Raji (cell line): Measurements from ENCODE around the gene SRI.

Source experiments
- POLR2A ChIP-seq: IDR thresholded peaks from 2 replicates; pipeline ENCODE4 v1.6.1; 2011; ENCODE audit warnings: low read depth, low read length, control low read depth; ENCODE audit not compliant: insufficient read depth

Gene SRI

DNA sequence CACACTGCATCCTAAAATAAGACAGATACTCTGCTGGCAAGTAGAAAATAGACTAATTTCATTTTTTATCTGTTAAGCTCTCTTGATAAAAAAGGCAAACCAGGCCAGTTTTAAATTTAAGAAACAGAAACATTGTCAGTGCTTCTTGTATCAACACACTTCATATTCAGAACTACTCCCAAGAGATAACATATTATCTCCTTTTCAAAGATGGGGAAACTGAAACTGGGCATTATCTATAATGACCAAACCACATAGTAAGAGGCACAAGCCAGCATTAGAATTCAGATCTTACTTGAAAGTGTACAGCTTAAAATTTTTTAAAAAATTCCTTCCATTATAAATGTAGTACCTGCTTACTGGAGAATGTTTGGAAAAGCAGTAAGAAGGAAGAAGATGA lies 14.7 kb downstream of the SRI start:
- TF ChIP-seq POLR2A: no peak

DNA sequence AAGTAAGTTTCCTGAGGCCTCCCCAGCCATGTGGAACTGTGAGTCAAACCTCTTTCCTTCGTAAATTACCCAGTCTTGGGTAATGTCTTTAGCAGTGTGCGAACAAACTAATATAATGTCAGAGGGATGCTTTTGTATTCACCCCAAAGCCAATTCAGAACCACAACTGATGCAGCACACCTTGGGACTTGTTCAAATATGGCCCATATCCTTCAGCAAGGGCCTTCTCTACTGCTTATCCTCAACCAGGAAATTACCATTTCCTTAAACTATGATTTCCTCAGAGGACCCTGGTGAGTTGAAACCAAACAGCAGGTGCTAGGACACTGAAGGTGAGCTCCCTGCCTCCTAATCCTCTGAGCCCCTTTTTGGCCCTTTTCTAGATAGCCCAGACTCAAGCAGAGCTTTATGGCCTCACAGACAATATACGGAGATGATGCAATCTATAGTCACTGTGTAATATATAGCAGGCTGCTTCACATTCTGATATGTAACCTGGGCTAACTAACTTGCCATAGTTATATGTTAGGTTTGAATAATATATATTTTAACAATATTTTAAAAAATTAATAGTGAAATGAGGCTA lies 15.2 kb downstream of the SRI start:
- TF ChIP-seq POLR2A: no peak

DNA sequence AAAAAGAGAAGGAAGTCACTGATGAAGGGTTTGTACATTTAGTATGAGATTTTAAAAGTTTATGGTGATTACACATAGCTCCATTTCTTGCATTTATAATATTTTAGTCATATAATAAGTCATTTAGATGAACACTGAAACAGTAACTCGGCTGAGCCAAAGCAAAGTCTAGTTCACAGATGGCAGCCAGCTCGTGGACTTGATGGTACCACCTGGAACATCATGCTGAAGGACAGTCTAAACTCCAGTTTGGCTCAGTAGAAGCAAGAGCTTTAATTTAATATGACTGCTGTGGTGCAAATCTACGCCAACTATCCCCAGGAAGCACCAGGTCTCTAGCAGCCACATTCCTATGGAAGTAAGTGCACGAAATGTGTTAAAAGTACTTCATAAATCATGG lies 16.4 kb downstream of the SRI start:
- no peak for TF ChIP-seq POLR2A

DNA sequence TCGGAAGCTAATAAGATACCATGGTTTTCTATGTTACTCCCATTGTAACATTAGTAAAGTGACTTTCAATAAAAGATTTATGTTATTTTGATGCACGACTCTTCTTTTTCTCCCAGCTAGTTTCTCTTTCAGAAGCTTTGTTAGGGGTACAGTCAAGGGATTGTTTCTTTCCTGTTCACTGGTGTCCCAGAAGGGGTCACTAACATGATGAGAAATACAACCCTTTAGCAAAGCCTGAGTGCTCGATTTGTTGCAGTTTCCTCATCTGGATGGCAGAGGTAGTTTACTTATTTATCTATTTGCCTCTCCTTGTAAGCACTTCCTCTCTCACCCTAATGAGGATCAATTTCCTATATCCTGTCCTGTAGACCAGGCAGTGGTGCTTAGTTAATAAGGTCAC lies 17.0 kb downstream of the SRI start:
- TF ChIP-seq POLR2A: no peak

DNA sequence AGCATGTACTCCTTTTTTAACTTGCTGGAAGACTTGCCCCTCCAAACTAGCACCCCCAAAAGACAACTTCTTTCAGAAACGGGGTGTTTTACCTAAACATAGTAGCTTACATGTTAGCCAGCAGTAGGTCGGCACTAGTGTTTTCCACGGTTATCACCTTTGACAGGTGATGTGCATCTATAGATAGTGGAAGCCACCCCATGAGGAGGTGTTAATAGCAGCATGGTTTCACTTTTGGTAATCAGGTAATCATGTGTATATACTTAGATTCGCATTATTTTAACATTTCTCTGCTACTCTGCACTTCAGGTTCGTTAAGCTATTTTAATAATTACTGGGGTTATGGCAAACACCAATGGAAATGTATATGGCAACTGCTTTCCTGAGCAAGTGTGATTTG lies 17.6 kb downstream of the SRI start:
- no peak for TF ChIP-seq POLR2A

DNA sequence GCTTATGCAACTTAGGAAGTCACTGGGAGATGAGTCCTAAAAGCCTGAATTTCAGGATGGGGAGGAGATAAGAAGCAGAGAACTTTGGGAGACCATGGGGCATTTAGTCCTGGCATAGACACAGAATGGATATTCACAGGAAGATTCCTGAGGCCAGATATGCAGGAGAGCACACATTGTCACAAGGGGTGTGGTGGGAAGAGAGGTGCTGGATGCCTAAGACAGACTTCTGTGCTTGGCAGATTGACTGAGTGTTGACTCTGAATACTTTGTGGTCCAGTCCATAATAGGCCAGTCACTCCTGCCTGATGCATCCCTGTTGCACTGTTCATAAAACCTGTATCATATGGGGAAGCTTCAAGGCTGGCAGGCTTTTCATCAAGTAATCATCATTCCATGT lies 18.5 kb downstream of the SRI start:
- no peak for TF ChIP-seq POLR2A

DNA sequence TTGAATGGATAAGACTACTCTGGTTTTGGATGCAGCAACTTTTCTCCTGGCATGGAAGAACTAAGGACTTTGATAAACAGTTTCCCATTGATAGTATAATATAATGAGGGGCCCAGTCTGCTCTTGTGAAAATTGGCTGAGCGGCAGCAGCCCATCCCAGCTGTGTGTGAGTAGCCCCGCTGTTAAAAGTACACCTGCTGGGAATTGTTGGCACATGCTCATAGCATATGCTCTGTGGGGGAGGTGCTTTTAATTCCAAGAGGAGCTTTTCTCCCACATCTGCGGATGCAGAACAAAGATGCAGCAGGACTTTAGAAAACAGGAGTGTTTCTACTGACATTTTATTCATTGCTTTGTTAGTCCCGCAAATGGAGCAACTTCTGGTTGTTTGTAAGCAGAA lies 19.0 kb downstream of the SRI start:
- no peak for TF ChIP-seq POLR2A

DNA sequence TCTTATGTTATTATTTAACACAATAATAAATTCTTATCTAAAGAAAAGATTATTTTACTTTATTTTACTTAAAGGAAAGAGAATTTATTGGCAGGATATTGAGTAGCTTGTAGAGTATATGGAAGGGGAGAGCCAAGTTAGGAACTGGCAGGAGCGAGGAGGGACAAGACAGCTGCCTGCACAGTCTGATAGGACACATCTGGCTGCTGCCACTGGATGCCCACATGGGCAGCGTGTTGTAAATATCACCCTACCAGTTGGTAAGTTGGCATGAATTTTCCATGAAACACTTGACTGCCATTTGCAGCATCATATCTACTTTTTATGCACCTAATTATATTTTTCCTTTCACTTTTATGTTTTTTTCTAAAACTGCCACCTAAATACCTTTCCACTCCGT lies 19.6 kb downstream of the SRI start:
- TF ChIP-seq POLR2A: no peak

DNA sequence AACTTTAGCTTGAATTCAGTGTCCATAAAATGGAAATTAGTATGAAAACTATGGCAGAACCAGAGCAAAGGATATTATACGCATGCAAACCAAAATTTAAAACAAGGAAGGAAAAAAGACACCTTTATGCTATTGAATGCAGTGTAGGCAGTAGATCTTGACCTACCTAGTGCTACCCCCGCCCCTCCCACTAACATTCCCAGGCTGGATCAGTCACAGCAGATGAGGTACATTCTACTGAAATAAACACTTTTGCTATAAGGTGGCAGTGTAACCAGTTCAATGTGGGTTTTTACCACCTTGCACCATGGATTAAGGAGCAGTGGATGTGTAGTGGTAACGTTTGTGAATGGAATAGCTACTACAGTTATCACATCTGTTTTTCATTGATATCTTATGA lies 27.9 kb downstream of the SRI start:
- no peak for TF ChIP-seq POLR2A

DNA sequence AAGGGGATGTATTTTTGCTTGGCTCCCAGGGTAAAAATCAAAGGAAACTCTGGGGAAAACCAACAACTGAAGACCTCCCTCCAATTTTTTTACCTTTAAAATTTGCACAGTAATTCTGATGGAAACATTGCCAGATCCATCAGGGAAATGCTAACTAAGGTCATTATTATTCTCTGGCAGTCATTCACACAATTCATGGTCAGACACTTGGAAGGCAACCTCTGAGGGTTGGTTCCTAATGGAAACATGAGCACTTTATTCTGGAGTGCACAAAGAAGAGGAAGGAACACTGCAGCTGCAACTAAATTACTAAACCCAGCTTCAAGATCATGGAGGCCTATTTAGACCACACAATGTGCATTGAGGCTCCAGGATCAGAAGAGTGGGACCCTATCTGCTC lies 34.2 kb downstream of the SRI start:
- TF ChIP-seq POLR2A: no peak

DNA sequence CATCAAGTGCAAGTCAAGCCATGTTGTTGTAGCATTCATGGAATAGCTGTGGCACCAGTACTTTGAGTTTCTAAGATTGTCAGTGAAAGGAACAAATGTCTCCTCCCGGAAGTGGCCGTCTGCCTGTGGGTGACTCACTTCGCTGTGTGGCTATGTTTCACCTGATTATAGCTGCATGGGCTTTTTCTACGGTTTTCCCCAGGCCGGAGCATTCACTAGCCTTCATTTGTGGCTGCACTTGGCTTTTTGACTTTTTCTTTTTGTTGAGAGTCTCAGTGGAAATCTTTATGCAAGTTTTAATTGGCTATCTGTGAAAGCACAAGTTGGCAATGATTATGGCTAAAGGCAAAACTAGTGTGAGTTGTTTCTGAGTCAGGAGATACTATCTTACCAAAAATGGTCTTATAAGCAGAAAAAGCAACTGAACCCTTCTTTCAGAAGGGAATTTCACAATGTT lies 35.0 kb downstream of the SRI start:
- TF ChIP-seq POLR2A: no peak

DNA sequence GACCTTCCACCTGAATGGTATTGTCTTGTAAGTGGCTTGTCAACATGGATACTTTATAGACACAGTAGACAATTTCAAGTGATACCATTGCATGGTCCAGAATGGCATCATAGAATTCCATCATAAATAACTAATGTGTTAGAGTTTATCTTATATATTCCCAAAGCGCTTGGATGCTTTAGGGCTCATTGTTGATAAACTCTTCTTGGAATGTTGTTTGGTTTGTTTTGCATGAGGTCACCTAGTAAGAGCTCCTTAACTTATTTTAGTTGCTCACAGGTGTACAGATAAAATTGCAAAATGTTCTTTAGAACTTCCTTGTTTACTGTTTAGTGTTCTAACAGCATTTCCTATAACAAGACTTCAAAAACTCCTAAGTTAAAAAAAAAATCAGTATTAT lies 36.8 kb downstream of the SRI start:
- TF ChIP-seq POLR2A: no peak

DNA sequence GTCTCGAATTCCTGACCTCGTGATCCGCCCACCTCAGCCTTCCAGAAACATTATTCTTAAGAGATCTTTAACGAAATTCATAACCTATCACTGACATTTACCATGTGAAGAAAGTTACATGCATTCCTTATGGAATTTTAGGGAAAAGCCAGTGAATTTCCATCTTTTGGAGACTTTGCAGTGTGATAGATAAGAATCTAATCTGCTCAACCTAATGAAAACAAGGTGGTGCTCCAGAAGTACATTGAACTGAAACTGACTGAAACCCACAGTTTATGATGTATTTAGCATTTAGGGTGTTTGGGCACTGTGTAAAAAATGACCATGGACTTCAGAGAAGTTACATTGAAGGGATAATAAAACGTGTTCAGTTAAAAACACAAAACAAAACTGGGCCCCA lies 43.6 kb downstream of the SRI start:
- TF ChIP-seq POLR2A: no peak

DNA sequence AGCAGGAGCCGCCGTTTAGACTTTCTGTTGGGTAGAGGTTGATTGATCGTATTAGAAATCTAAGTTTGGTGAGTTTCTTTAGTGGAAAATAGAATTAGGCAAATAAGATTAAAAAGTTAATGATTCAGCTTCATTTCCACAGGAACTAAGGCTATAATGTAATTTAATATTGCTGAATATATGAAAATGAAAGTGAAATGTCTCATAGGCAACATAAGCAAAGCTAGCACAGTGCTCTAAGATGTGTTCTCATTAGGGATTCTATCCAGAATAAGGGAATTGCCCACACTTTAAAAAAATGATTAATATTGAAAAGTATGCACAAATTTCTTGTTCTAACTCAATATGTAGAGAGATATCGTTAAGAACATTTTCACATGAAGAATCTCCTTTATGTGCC lies 47.0 kb downstream of the SRI start:
- TF ChIP-seq POLR2A: no peak

DNA sequence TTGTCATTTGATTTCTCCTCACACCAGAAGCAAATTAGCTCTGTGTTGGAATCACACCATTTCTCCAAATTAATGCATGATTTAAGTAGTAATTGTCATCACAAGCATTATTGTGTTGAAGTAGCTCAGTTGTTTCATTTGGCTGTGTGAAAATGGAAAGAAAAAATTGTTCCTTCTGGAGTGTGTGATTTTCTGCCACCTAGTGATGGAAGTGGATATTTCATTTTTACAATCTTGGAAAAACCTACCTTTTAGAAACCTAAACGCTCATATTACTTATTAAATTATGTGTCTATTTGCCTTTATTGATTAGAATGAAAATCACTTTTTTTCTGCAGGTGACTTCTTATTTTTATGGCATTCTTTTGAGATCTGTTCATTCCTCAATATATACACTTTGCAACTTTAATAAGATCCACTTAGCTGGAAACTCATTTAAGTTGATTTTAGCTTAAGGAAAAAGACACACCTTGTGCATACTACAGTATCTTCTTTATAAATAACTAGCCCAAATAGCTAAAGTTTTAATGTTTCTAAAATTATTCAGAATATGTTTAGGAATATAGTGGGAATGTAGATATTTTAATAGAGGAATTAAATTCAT lies 50.0 kb downstream of the SRI start:
- no peak for TF ChIP-seq POLR2A

DNA sequence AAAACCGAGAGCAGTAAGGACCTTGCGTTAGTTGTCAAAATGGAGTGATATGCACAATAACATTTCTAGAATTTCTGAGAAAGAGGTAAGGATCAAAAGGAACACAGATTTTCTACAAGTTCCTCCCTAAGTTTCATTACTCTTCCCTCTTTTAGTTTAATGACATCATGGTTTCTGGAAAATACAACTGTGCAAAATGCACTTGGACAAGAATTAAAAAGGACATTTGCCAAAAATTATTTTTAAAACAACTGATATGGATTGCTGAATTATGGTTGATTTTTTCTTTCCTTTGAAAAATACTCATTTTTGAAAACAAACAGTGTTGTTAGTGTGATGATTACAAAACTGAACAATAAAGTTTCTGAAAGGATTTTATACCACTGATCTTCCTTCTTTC lies 52.1 kb downstream of the SRI start:
- no peak for TF ChIP-seq POLR2A

DNA sequence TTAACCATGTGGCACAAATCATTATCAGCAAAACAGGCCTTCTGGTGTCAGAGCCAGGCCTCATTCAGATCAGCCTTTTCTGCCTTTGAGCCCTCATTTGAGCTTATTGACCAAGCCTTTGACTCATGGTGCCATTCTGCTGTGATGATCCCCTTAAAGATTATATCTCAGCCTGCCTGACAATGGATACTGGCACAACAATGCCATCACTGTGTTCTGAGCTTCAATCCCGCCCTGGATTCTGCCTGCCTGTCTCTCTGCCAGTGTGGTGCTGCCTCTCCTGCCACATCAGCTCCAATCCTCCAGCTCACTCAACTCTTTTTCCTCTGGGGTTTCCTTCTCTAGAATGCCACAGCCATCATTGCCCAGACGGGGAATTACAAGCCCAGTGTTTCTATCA lies 52.6 kb downstream of the SRI start:
- TF ChIP-seq POLR2A: no peak
